Hepatocyte (in vitro differentiated cells): ENCODE measurements around the gene FAM210A. TPM values are rescaled to one million over a fixed set of nuclear protein-coding genes. Genes with fewer than 3 reads are reported as not detected.

Experiments
- DNase-seq: peaks from one replicate; pipeline ENCODE4 v3.0.0-alpha.2; 2016; ENCODE audit warnings: low spot score
- H2AFZ ChIP-seq: fragments of 200-600 bp; sonication (generic); 2 replicates; pipeline ENCODE4 v1.6.0; 2016; ENCODE audit warnings: antibody characterized with exemption, mild to moderate bottlenecking
- H3K27ac ChIP-seq: fragments of 200-600 bp; sonication (generic); 2 replicates; pipeline ENCODE4 v1.5.1; 2016; ENCODE audit warnings: mild to moderate bottlenecking
- H3K27me3 ChIP-seq: fragments of 200-600 bp; sonication (generic); 2 replicates; pipeline ENCODE4 v1.6.1; 2016
- H3K36me3 ChIP-seq: fragments of 200-600 bp; sonication (generic); replicated peaks from 2 replicates; pipeline ENCODE4 v1.5.1; 2016; ENCODE audit warnings: low read depth; ENCODE audit not compliant: insufficient read depth
- H3K4me1 ChIP-seq: fragments of 200-600 bp; sonication (generic); 2 replicates; pipeline ENCODE4 v1.5.1; 2016; ENCODE audit warnings: mild to moderate bottlenecking, moderate library complexity; ENCODE audit not compliant: insufficient read depth
- H3K4me2 ChIP-seq: fragments of 200-600 bp; sonication (generic); 2 replicates; pipeline ENCODE4 v1.6.0; 2016
- H3K4me3 ChIP-seq: fragments of 200-600 bp; sonication (generic); 2 replicates; pipeline ENCODE4 v1.5.1; 2016; ENCODE audit warnings: mild to moderate bottlenecking
- H3K79me2 ChIP-seq: fragments of 200-600 bp; sonication (generic); 2 replicates; pipeline ENCODE4 v1.6.0; 2017; ENCODE audit warnings: mild to moderate bottlenecking
- H3K9me2 ChIP-seq: fragments of 200-600 bp; sonication (generic); replicated peaks from 2 replicates; pipeline ENCODE4 v1.6.0; 2017; ENCODE audit warnings: mild to moderate bottlenecking; ENCODE audit not compliant: insufficient read depth
- H3K9me3 ChIP-seq: fragments of 200-600 bp; sonication (generic); 2 replicates; pipeline ENCODE4 v1.5.1; 2016; ENCODE audit warnings: low read depth, mild to moderate bottlenecking
- H4K20me1 ChIP-seq: fragments of 200-600 bp; sonication (generic); 2 replicates; pipeline ENCODE4 v1.6.0; 2016; ENCODE audit warnings: mild to moderate bottlenecking; ENCODE audit not compliant: insufficient read depth, poor library complexity, severe bottlenecking
- EZH2 ChIP-seq: fragments of 200-600 bp; sonication (generic); IDR thresholded peaks from 2 replicates; pipeline ENCODE4 v1.6.1; 2016; ENCODE audit warnings: antibody characterized with exemption, mild to moderate bottlenecking, borderline replicate concordance
- EZH2phosphoT487 ChIP-seq: fragments of 200-600 bp; sonication (generic); IDR thresholded peaks from one replicate; pipeline ENCODE4 v1.6.1; 2018; ENCODE audit warnings: antibody characterized with exemption, mild to moderate bottlenecking, low read depth, moderate library complexity; ENCODE audit not compliant: unreplicated experiment, severe bottlenecking
- WGBS: methylation state at CpG from one replicate; pipeline ENCODE4 v1.1.6; 2016; ENCODE audit warnings: low lambda C conversion rate; ENCODE audit errors: missing lambda C conversion rate; 5-methylcytosine and 5-hydroxymethylcytosine counted together
- polyA plus RNA-seq: library from polyadenylated mRNA; unstranded; fragments of >200 nt; fragmentation: Nextera tagmentation; extraction: Ambion mirVana; gene quantifications from 2 replicates; pipeline ENCODE4 v1.2.1, GENCODE V29; 2016
- total RNA-seq: library from RNA; depleted of rRNA; stranded (reverse); fragments of >200 nt; gene quantifications from 2 replicates; pipeline ENCODE4 v1.2.3, GENCODE V29; 2014
- TF ChIP-seq, protein P1 (sequence below): fragments of 200-600 bp; sonication (generic); IDR thresholded peaks from 2 replicates; pipeline ENCODE4 v1.5.1; 2016; ENCODE audit warnings: antibody characterized with exemption, mild to moderate bottlenecking; ENCODE audit not compliant: poor library complexity

FAM210A gene
- total and polyA plus RNA-seq, 2 experiments from 2014 or later = 13.9 to 20.6 TPM

DNA sequence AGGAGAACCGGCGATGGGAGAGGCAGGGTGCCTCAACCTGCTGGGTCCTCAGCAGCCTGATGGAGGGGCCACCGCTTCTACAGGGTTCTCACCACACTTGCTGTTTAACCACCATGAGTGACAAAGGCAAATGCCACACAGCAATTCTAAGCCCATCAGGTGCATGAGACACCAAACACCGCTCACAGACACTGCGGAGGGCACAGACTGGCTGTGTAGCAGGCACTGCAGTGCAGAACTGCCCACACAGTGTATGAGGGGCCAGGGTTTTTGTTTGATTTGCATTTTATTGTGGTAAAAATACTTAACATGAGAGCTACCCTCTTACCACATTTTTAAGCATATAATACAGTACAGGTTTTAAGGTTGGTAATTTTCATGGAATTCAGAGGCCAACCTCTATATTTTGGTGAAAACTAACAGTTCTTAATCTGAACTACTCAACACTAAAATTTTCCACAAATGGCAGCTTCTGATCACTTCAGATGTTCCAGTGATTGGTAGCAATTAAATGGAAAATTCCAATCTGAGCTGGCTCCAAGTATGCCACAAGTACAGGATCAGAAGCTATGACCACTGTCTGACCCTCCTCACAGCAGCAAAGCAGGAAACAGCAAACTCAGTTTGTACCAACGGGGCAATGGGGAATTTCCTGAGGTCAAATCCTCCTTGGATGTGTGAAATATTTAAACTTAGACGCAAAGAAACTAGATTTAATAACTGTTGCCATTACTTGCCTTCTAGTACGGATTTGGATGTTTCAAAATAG lies 67.7 kb downstream of the FAM210A start:
- H3K79me2 ChIP-seq = no peaks in the 10 kb centered on the region
- 90% methylated on average over 8 of the region's 8 CpGs for WGBS
- no peak overlapping the region for H2AFZ ChIP-seq
- no peaks in the 10 kb centered on the region for H3K36me3 ChIP-seq
- no peaks in the 10 kb centered on the region for H4K20me1 ChIP-seq
- no peak overlapping the region for H3K27ac ChIP-seq
- no peaks in the 10 kb centered on the region for H3K9me3 ChIP-seq
- no peaks in the 10 kb centered on the region for H3K27me3 ChIP-seq
- H3K4me3 ChIP-seq = no peak overlapping the region
- H3K4me2 ChIP-seq = no peak overlapping the region
- H3K4me1 ChIP-seq = no peaks in the 10 kb centered on the region
- H3K9me2 ChIP-seq = no peaks in the 10 kb centered on the region
- DNase-seq = no peak
- TF ChIP-seq, protein P1, sequence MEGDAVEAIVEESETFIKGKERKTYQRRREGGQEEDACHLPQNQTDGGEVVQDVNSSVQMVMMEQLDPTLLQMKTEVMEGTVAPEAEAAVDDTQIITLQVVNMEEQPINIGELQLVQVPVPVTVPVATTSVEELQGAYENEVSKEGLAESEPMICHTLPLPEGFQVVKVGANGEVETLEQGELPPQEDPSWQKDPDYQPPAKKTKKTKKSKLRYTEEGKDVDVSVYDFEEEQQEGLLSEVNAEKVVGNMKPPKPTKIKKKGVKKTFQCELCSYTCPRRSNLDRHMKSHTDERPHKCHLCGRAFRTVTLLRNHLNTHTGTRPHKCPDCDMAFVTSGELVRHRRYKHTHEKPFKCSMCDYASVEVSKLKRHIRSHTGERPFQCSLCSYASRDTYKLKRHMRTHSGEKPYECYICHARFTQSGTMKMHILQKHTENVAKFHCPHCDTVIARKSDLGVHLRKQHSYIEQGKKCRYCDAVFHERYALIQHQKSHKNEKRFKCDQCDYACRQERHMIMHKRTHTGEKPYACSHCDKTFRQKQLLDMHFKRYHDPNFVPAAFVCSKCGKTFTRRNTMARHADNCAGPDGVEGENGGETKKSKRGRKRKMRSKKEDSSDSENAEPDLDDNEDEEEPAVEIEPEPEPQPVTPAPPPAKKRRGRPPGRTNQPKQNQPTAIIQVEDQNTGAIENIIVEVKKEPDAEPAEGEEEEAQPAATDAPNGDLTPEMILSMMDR = no peak
- TF ChIP-seq EZH2phosphoT487 (no peak), EZH2 (no peak)

DNA sequence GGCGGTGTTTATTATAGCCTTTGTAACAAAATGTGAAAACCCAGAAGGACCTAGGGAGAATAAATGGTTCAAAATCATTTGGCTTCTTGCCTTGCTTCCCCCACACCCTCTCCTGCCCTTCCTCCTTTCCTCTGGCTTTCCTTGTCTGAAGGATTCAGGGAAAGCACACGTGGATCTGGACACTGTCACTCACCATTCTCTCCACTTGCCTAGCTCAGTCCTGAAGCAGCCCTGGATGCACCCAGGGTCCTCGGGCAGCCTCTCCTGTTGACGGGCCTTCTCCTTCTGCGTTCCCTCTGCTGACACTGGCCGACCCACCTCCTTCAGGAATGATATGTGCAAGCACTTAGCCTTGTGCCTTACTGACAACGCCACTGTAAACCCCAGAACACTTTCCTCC lies 68.4 kb downstream of the FAM210A start:
- no peaks in the 10 kb centered on the region for H3K27me3 ChIP-seq
- no peaks in the 10 kb centered on the region for H3K36me3 ChIP-seq

DNA sequence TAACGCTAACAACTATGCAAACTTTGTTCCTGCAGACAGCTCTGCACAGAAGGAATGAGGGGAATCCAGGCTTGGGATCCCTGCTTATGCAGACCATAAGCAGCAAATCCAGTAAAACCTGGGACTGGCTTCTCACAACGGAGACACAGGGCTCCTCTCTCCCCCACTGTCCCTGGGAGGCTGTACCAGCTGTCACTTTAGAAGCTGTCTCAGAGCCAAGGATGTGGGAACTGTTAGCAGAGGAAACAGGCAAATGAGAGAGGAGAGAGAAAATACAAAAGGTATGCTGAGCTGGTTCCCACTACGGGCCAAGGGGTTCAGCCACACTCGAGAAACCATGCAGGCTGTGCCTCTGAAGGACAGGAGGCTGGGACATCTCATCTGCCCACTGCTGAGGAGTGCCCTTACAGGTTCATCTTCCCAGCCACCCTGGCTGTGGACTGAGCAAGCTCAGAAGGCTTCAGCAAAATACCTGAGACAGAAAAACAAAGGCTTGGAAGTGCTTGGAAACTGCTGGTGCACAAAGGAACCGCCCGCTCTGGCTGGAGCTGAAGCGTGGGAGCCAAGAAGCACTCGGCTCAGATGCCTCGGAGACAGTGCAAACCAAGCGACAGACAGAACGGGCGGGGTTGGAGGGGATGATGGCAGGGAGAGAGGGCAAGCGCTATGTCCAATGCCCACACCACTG lies 72.5 kb downstream of the FAM210A start:
- Histone ChIP-seq H3K27ac (no peak overlapping the region), H3K4me1 (no peaks in the 10 kb centered on the region), H3K79me2 (no peaks in the 10 kb centered on the region), H3K4me2 (no peak overlapping the region), H3K9me2 (no peaks in the 10 kb centered on the region), H3K36me3 (no peaks in the 10 kb centered on the region), H3K4me3 (no peak overlapping the region), H4K20me1 (no peaks in the 10 kb centered on the region), H3K9me3 (no peaks in the 10 kb centered on the region), H3K27me3 (no peaks in the 10 kb centered on the region), H2AFZ (no peak overlapping the region)
- 75% methylated on average over 13 of the region's 13 CpGs for WGBS
- TF ChIP-seq EZH2phosphoT487 = no peak
- no peak for TF ChIP-seq EZH2
- TF ChIP-seq, protein P1 = no peak
- DNase-seq = no peak

More for the DNA sequence above, 68.4 kb downstream of the FAM210A start:
- no peaks in the 10 kb centered on the region for H4K20me1 ChIP-seq
- no peaks in the 10 kb centered on the region for H3K9me2 ChIP-seq
- no peaks in the 10 kb centered on the region for H3K4me1 ChIP-seq
- H3K79me2 ChIP-seq = no peaks in the 10 kb centered on the region
- H3K9me3 ChIP-seq = no peaks in the 10 kb centered on the region
- TF ChIP-seq EZH2 (no peak), EZH2phosphoT487 (no peak)
- TF ChIP-seq, protein P1 = no peak
- H3K4me3 ChIP-seq = no peak overlapping the region
- H3K27ac ChIP-seq = no peak overlapping the region
- DNase-seq = no peak
- 65% methylated on average over 7 of the region's 7 CpGs for WGBS
- no peak overlapping the region for H2AFZ ChIP-seq
- H3K4me2 ChIP-seq = no peak overlapping the region
